Upper lobe of left lung (tissue), 6 donors: ENCODE data around the gene WDR17. TPM values are rescaled to one million over a fixed set of nuclear protein-coding genes. Genes with fewer than 3 reads are reported as not detected.

ENCODE experiments used
- ATAC-seq, 2 donors: fragments of 200-7000 bp; cut with Tn5 transposase; one replicate each; pipeline ENCODE4 v1.9.1; 2022; ENCODE audit warnings: mild to moderate bottlenecking in 2 of 2, moderate library complexity in 2 of 2; ENCODE audit not compliant: low FRiP score in 2 of 2
- DNase-seq, 2 donors: peaks; one replicate each; pipeline ENCODE4 v3.0.0-alpha.2; 2019 to 2020
- H3K27ac ChIP-seq, 4 donors: fragments of 200-600 bp; sonication (generic); one replicate each; pipeline ENCODE4 v1.5.1; 2016 to 2019
- H3K27me3 ChIP-seq, 4 donors: fragments of 200-600 bp; sonication (generic); one replicate each; pipeline ENCODE4 v1.5.1; 2017 to 2019
- H3K36me3 ChIP-seq, 4 donors: fragments of 200-600 bp; sonication (generic); one replicate each; pipeline ENCODE4 v1.5.1; 2016 to 2019
- H3K4me1 ChIP-seq, 4 donors: fragments of 200-600 bp; sonication (generic); one replicate each; pipeline ENCODE4 v1.5.1; 2018 to 2019
- H3K4me3 ChIP-seq, 4 donors: fragments of 200-600 bp; sonication (generic); one replicate each; pipeline ENCODE4 v1.5.1; 2017 to 2019; ENCODE audit warnings: mild to moderate bottlenecking in 2 of 4, moderate library complexity in 1 of 4
- H3K9me3 ChIP-seq, 4 donors: fragments of 200-600 bp; sonication (generic); one replicate each; pipeline ENCODE4 v1.5.1; 2018 to 2019
- EP300 ChIP-seq, 4 donors: sonication (generic); formaldehyde crosslinking; IDR thresholded peaks; one replicate each; pipeline ENCODE4 v1.5.1; 2017; ENCODE audit warnings: antibody characterized with exemption in 4 of 4, control low read depth in 2 of 4
- POLR2A ChIP-seq, 4 donors: fragments of 450-650 bp; IDR thresholded peaks; one replicate each; pipeline ENCODE4 v1.5.1; 2016 to 2017; ENCODE audit warnings: antibody characterized with exemption in 4 of 4, mild to moderate bottlenecking in 2 of 4
- POLR2AphosphoS5 ChIP-seq, 2 donors: sonication (generic); formaldehyde crosslinking; IDR thresholded peaks; one replicate each; pipeline ENCODE4 v1.5.1; 2017; ENCODE audit warnings: antibody characterized with exemption in 2 of 2
- WGBS, 2 donors: methylation state at CpG; one replicate each; pipeline ENCODE4 v1.1.5; 2017 to 2018; 5-methylcytosine and 5-hydroxymethylcytosine counted together
- total RNA-seq, 6 donors: library from RNA; depleted of rRNA in 4 of 6; stranded (reverse); fragments of >200 nt in 4 of 6; gene quantifications; one replicate each; pipeline versions ENCODE4 v1.1.0 to v1.2.1, GENCODE V29; 2016 to 2021
- TF ChIP-seq, protein P1 (sequence below), 6 experiments: fragments of 450-650 bp in 4 of 6; fragments of 200-600 bp in 2 of 6; sonication (generic) in 2 of 6; IDR thresholded peaks; one replicate each; pipeline ENCODE4 v1.5.1; 2016 to 2019; ENCODE audit warnings: antibody characterized with exemption in 6 of 6
- donor health status: DM: no; HTN: no; CAD: no; lungs with moderate emphysema.
- donor health status: DM: no; HTN: yes; CAD: no; lungs with severe emphysema.

WDR17 gene
- total RNA-seq, 6 donors from 2014 or later: 2.8 to 8.5 (median 3.5) TPM

GRCh38 chr4:176186067-176186466 lies 120.4 kb downstream of the WDR17 start:
- Histone ChIP-seq H3K27me3 (no peaks in the 10 kb centered on the region), H3K27ac (no peak overlapping the region), H3K4me3 (no peak overlapping the region), H3K36me3 (no peaks in the 10 kb centered on the region), H3K4me1 (no peaks in the 10 kb centered on the region), H3K9me3 (no peaks in the 10 kb centered on the region)
- no peak for DNase-seq
- WGBS, 2 donors: 68 to 84% methylated on average over 2 of the region's 2 CpGs
- no peak for ATAC-seq
- TF ChIP-seq POLR2A (IDR thresholded peaks at IDR 0.05) (no peak), POLR2AphosphoS5 (IDR thresholded peaks at IDR 0.05) (no peak), EP300 (IDR thresholded peaks at IDR 0.05) (no peak)
- TF ChIP-seq, protein P1, sequence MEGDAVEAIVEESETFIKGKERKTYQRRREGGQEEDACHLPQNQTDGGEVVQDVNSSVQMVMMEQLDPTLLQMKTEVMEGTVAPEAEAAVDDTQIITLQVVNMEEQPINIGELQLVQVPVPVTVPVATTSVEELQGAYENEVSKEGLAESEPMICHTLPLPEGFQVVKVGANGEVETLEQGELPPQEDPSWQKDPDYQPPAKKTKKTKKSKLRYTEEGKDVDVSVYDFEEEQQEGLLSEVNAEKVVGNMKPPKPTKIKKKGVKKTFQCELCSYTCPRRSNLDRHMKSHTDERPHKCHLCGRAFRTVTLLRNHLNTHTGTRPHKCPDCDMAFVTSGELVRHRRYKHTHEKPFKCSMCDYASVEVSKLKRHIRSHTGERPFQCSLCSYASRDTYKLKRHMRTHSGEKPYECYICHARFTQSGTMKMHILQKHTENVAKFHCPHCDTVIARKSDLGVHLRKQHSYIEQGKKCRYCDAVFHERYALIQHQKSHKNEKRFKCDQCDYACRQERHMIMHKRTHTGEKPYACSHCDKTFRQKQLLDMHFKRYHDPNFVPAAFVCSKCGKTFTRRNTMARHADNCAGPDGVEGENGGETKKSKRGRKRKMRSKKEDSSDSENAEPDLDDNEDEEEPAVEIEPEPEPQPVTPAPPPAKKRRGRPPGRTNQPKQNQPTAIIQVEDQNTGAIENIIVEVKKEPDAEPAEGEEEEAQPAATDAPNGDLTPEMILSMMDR (IDR thresholded peaks at IDR 0.05): no peak

- ATAC-seq: no peak
- H3K4me1 ChIP-seq: no peaks in the 10 kb centered on the region
- H3K4me3 ChIP-seq: no peak overlapping the region
- H3K36me3 ChIP-seq: no peaks in the 10 kb centered on the region
- 56 to 67% methylated on average over 6 of the region's 6 CpGs for WGBS, 2 donors
- TF ChIP-seq, protein P1 (IDR thresholded peaks at IDR 0.05): no peak
- TF ChIP-seq POLR2AphosphoS5 (IDR thresholded peaks at IDR 0.05) (no peak), POLR2A (IDR thresholded peaks at IDR 0.05) (no peak), EP300 (IDR thresholded peaks at IDR 0.05) (no peak)
- H3K27me3 ChIP-seq: no peaks in the 10 kb centered on the region
- H3K27ac ChIP-seq: no peak overlapping the region
- DNase-seq: no peak
- no peaks in the 10 kb centered on the region for H3K9me3 ChIP-seq
Measured at GRCh38 chr4:176186671-176187395, 121.2 kb downstream of the WDR17 start.

- H3K36me3 ChIP-seq: no peaks in the 10 kb centered on the region
- ATAC-seq (no peak), DNase-seq (no peak)
- no peaks in the 10 kb centered on the region for H3K9me3 ChIP-seq
- H3K4me1 ChIP-seq: no peaks in the 10 kb centered on the region
- no peaks in the 10 kb centered on the region for H3K27me3 ChIP-seq
- H3K27ac ChIP-seq: no peak overlapping the region
- no peak for TF ChIP-seq POLR2AphosphoS5 (IDR thresholded peaks at IDR 0.05)
- no peak for TF ChIP-seq EP300 (IDR thresholded peaks at IDR 0.05)
- TF ChIP-seq POLR2A (IDR thresholded peaks at IDR 0.05): no peak
- TF ChIP-seq, protein P1 (IDR thresholded peaks at IDR 0.05): no peak
- H3K4me3 ChIP-seq: no peak overlapping the region
- WGBS, 2 donors: 70 to 79% methylated on average over 2 of the region's 2 CpGs
Measured at GRCh38 chr4:176187624-176188023, 122.0 kb downstream of the WDR17 start.

GRCh38 chr4:176188654-176189053 lies 123.0 kb downstream of the WDR17 start:
- Histone ChIP-seq H3K4me1 (no peaks in the 10 kb centered on the region), H3K36me3 (no peaks in the 10 kb centered on the region), H3K4me3 (no peak overlapping the region), H3K9me3 (no peaks in the 10 kb centered on the region), H3K27ac (no peak overlapping the region), H3K27me3 (no peaks in the 10 kb centered on the region)
- DNase-seq (no peak), ATAC-seq (no peak)
- no peak for TF ChIP-seq EP300 (IDR thresholded peaks at IDR 0.05)

DNA sequence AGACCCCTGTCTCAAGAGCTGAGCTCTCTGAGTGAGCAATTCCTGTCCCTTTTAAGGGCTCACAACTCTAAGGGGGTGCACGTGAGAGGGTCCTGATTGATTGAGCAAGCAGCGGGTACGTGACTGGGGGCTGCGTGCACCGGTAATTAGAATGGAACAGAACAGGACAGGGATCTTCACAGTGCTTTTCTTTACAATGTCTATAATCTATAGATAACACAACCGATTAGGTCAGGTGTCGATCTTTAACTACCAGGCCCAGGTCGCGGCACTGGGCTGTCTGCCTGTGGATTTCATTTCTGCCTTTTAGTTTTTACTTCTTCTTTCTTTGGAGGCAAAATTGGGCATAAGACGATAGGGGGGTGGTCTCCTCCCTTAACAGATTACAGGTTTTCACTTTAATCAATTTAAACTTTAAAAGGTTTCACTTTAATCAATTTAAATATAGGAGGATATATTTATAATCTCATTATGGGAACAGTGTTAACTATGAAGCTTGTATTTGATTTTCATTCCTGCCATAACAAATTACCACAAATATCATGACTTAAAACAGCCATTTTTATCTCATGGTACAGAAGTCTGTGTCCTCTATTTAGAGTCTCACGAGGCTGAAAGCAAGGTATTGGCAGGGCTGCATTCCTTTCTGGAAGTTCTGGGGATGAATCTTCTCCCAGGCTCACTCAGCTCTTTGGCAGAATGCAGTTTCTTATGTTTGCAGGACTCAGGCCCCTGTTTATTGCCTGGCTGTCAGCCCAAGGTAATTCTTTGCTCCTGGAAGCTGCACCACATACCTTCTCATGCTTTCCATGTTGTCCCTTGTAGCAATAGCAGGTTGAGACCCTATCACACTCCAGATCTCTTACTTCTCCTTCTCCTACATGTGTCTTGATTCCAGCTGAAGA lies 124.5 kb downstream of the WDR17 start:
- H3K4me1 ChIP-seq: peaks cover 0 to 5% (median 1%) of the 10 kb centered on the region in 4 donors
- H3K27me3 ChIP-seq: no peaks in the 10 kb centered on the region
- 80% methylated on average over 11 of the region's 11 CpGs for WGBS, 2 donors
- H3K27ac ChIP-seq: no peak overlapping the region
- no peaks in the 10 kb centered on the region for H3K9me3 ChIP-seq
- no peak overlapping the region for H3K4me3 ChIP-seq
- ATAC-seq (no peak), DNase-seq (no peak)
- TF ChIP-seq POLR2AphosphoS5 (IDR thresholded peaks at IDR 0.05): no peak
- no peak for TF ChIP-seq POLR2A (IDR thresholded peaks at IDR 0.05)
- TF ChIP-seq EP300 (IDR thresholded peaks at IDR 0.05): no peak
- TF ChIP-seq, protein P1 (IDR thresholded peaks at IDR 0.05): no peak
- H3K36me3 ChIP-seq: no peaks in the 10 kb centered on the region
